GM12873 (cell line): ENCODE measurements around the gene ACER3.

Experiments used
- CTCF ChIP-seq: IDR thresholded peaks from 2 replicates; pipeline ENCODE4 v1.5.1; 2012; ENCODE audit warnings: low read depth, mild to moderate bottlenecking, moderate library complexity, low read length, control low read depth; ENCODE audit not compliant: insufficient read depth; ENCODE audit errors: missing control alignments

Gene ACER3

GRCh38 chr11:76835928-76836612, 24.6 kb upstream of the ACER3 start:
- no peak for TF ChIP-seq CTCF

- no peak for TF ChIP-seq CTCF
Observed at GRCh38 chr11:76836613-76837291, 24.0 kb upstream of the ACER3 start.

DNA sequence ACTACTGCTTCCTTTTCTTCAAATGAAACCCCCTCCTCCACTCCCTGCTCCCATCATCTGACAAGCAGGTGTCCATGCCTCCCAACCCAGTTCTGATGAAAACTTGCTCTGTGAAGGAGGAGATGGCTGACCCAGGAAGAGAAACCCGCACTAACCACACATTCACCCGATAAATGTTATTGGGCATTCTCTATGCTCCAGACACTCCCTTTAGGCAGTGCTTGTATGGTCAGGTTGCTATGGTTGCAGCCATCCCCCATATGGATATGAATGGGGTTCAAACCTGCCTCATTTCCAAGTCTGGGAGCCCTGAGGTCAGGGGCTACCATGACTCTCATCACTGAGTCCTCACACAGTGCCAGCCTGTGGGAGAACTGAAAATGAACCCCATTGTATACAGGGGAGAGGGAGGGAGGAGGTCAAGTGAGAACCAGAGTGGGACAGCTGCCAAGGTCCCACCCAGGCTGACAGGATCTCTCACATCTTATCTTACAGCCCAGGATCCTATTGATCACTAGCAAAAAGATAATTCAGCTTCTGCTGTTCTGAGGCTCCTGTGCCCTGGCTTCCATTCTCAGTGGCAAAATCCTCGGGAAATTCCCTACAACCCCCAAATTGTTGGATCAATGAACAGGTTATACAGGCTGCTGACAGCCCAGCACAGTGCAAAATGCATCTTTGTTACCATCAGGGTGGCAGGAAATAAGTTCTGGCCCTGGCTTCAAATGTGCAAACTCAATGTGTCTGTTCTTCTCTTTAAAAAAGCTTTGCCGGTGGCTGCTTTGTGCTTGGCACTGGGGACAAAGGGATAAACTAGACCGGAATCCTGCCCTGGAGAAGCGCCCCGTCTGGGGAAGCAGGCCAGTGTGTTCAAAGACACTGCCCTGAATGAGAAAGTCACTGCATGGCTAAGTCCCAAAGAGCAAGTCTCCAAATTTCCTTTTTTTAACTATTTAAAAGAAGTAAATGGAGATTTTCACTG, 22.7 kb upstream of the ACER3 start:
- no peak for TF ChIP-seq CTCF

GRCh38 chr11:76838678-76839068, 22.0 kb upstream of the ACER3 start:
- TF ChIP-seq CTCF, result no peak

GRCh38 chr11:76839311-76839710, 21.4 kb upstream of the ACER3 start:
- TF ChIP-seq CTCF, result no peak

- no peak for TF ChIP-seq CTCF
Observed at GRCh38 chr11:76841923-76842452, 18.7 kb upstream of the ACER3 start.
